HCT116 (cell line): ENCODE measurements around the gene GUCY2C. TPM values are rescaled to one million over a fixed set of nuclear protein-coding genes. Genes with fewer than 3 reads are reported as not detected.

ENCODE experiments used
- ATAC-seq: fragments of 200-7000 bp; cut with Tn5 transposase; 2 replicates; pipeline ENCODE4 v1.9.1; 2020; ENCODE audit warnings: mild to moderate bottlenecking, moderate library complexity
- BruUV-seq: library from RNA; stranded (reverse); fragments of 400-500 nt; replicated peaks from 2 replicates; lab custom pipeline; 2021; lab: Mats Ljungman, UMichigan
- CTCF ChIA-PET: fragments of 300-600 bp; sonication (Branson Sonifier 250); formaldehyde crosslinking; loops from one replicate; lab custom pipeline; 2021; ENCODE audit warnings: antibody characterized with exemption; lab: Charles Lee
- POLR2A ChIA-PET: fragments of 300-600, 350-600 bp; sonication (Branson Sonifier 250); formaldehyde crosslinking; loops from one replicate; lab custom pipeline; 2021; ENCODE audit warnings: antibody characterized with exemption; lab: Charles Lee
- RAD21 ChIA-PET, 2 experiments: fragments of 300-600 bp; sonication (Branson Sonifier 250); formaldehyde crosslinking; loops; one replicate each; lab custom pipeline; 2023; ENCODE audit warnings: low total read pairs in 2 of 2; ENCODE audit not compliant: uncharacterized antibody in 2 of 2, unreplicated experiment in 2 of 2, low non-redundant PET in 1 of 2; lab: Charles Lee
- DNase-seq: peaks from one replicate; pipeline ENCODE4 v3.0.0-alpha.2; 2010; ENCODE audit warnings: low read depth, low spot score
- H2AFZ ChIP-seq: fragments of 200-600 bp; shearing (Covaris generic), sonication (generic); 2 replicates; pipeline ENCODE4 v1.6.1; 2017; ENCODE audit warnings: low read depth, mixed run types, mixed read lengths, antibody characterized with exemption, low read length; ENCODE audit not compliant: poor library complexity, severe bottlenecking
- H3K27ac ChIP-seq: 2 replicates; pipeline ENCODE4 v1.5.1; 2012; ENCODE audit warnings: low read depth, low read length
- H3K27me3 ChIP-seq: fragments of 200-600 bp; sonication (generic); 2 replicates; pipeline ENCODE4 v1.6.1; 2016; ENCODE audit warnings: mixed run types, low read length, mixed read lengths; ENCODE audit not compliant: insufficient read depth
- H3K36me3 ChIP-seq, 2 experiments: fragments of 200-500 bp in 1 of 2; fragments of 200-600 bp in 1 of 2; sonication (Bioruptor generic) in 1 of 2; sonication (generic) in 1 of 2; 2 replicates each; pipeline versions ENCODE4 v1.5.1 to v1.6.1; 2014 to 2016; ENCODE audit warnings: low read length in 2 of 2, inconsistent platforms in 1 of 2, mixed read lengths in 1 of 2, mixed run types in 1 of 2; ENCODE audit not compliant: insufficient read depth in 2 of 2, control insufficient read depth in 1 of 2
- H3K4me1 ChIP-seq, 2 experiments: fragments of 200-600 bp in 1 of 2; sonication (generic) in 1 of 2; 2 replicates each; pipeline versions ENCODE4 v1.5.1 to v1.6.1; 2012 to 2017; ENCODE audit warnings: low read length in 2 of 2, inconsistent platforms in 1 of 2, mild to moderate bottlenecking in 1 of 2, mixed read lengths in 1 of 2, mixed run types in 1 of 2, moderate library complexity in 1 of 2; ENCODE audit not compliant: insufficient read depth in 2 of 2, control insufficient read depth in 1 of 2
- H3K4me2 ChIP-seq: fragments of 200-600 bp; sonication (generic); 2 replicates; pipeline ENCODE4 v1.6.1; 2017; ENCODE audit warnings: mixed run types, low read length, mixed read lengths
- H3K4me3 ChIP-seq, 2 experiments: fragments of 200-600 bp in 1 of 2; sonication (generic) in 1 of 2; replicated peaks in 1 of 2; 2 replicates each; pipeline ENCODE4 v1.5.1; 2011 to 2016; ENCODE audit warnings: low read length in 2 of 2, control low read depth in 1 of 2, low read depth in 1 of 2, mild to moderate bottlenecking in 1 of 2, mixed read lengths in 1 of 2, mixed run types in 1 of 2
- H3K79me2 ChIP-seq: fragments of 200-600 bp; sonication (generic); 2 replicates; pipeline ENCODE4 v1.6.1; 2017; ENCODE audit warnings: mild to moderate bottlenecking, mixed run types, low read length, moderate library complexity, mixed read lengths; ENCODE audit not compliant: insufficient read depth
- H3K9ac ChIP-seq: fragments of 200-600 bp; sonication (generic); 2 replicates; pipeline ENCODE4 v1.6.1; 2016; ENCODE audit warnings: low read length, mixed read lengths
- H3K9me2 ChIP-seq: fragments of 200-600 bp; sonication (generic), shearing (Covaris generic); 2 replicates; pipeline ENCODE4 v1.6.1; 2017; ENCODE audit warnings: mixed run types, mild to moderate bottlenecking, moderate library complexity; ENCODE audit not compliant: insufficient read depth
- H3K9me3 ChIP-seq, 2 experiments: fragments of 200-500 bp in 1 of 2; fragments of 200-600 bp in 1 of 2; sonication (Bioruptor generic) in 1 of 2; sonication (generic) in 1 of 2; 2 replicates each; pipeline ENCODE4 v1.6.1; 2014 to 2017; ENCODE audit warnings: low read length in 2 of 2, mixed read lengths in 2 of 2, inconsistent platforms in 1 of 2, low read depth in 1 of 2, mild to moderate bottlenecking in 1 of 2, mixed run types in 1 of 2, moderate library complexity in 1 of 2; ENCODE audit not compliant: control insufficient read depth in 1 of 2, insufficient read depth in 1 of 2
- H4K20me1 ChIP-seq: fragments of 200-600 bp; sonication (generic), shearing (Covaris generic); 2 replicates; pipeline ENCODE4 v1.6.1; 2017; ENCODE audit warnings: mixed run types, mild to moderate bottlenecking, moderate library complexity; ENCODE audit not compliant: insufficient read depth
- EGR1 ChIP-seq: IDR thresholded peaks from 2 replicates; pipeline ENCODE4 v1.6.1; 2012; ENCODE audit warnings: low read depth
- ELF1 ChIP-seq: IDR thresholded peaks from 2 replicates; pipeline ENCODE4 v1.6.1; 2012; ENCODE audit warnings: low read depth, borderline replicate concordance
- EZH2 ChIP-seq: fragments of 200-600 bp; sonication (generic); IDR thresholded peaks from 2 replicates; pipeline ENCODE4 v1.6.1; 2017; ENCODE audit warnings: antibody characterized with exemption, mixed run types
- EZH2phosphoT487 ChIP-seq: fragments of 200-600 bp; IDR thresholded peaks from 2 replicates; pipeline ENCODE4 v1.6.1; 2018; ENCODE audit warnings: antibody characterized with exemption, borderline replicate concordance
- FOSL1 ChIP-seq: IDR thresholded peaks from 2 replicates; pipeline ENCODE4 v1.6.1; 2012; ENCODE audit warnings: low read depth
- MAX ChIP-seq: IDR thresholded peaks from 2 replicates; pipeline ENCODE4 v1.6.1; 2012
- RAD21 ChIP-seq: IDR thresholded peaks from 2 replicates; pipeline ENCODE4 v1.6.1; 2012; ENCODE audit warnings: low read depth, mild to moderate bottlenecking
- REST ChIP-seq: IDR thresholded peaks from 2 replicates; pipeline ENCODE4 v1.6.1; 2012; ENCODE audit warnings: low read depth
- SRF ChIP-seq: IDR thresholded peaks from 2 replicates; pipeline ENCODE4 v1.6.1; 2012; ENCODE audit warnings: low read depth
- TCF7L2 ChIP-seq: IDR thresholded peaks from 2 replicates; pipeline ENCODE4 v1.7.0; 2011; ENCODE audit warnings: borderline replicate concordance, inconsistent platforms; ENCODE audit not compliant: insufficient read depth, insufficient read length; ENCODE audit errors: extremely low read depth
- YY1 ChIP-seq: IDR thresholded peaks from 2 replicates; pipeline ENCODE4 v1.6.1; 2011; ENCODE audit warnings: low read length, low read depth, moderate library complexity, mild to moderate bottlenecking; ENCODE audit not compliant: insufficient replicate concordance; ENCODE audit errors: extremely low read depth
- ZFX ChIP-seq: fragments of 450-650 bp; IDR thresholded peaks from 2 replicates; pipeline ENCODE4 v1.6.1; 2017
- intact Hi-C: fragments of 100-400 bp; cut with micrococcal nuclease; formaldehyde crosslinking; loops from 2 replicates; pipeline ENCODE4 v1.10.0; 2022
- total RNA-seq: library from RNA; stranded (reverse); gene quantifications from one replicate; pipeline ENCODE4 v1.2.1, GENCODE V29; 2021; ENCODE audit not compliant: unreplicated experiment

Gene GUCY2C
- total RNA-seq, 1 experiment from 2014 or later, result not detected

GRCh38 chr12:14731821-14732220 is 35.4 kb upstream of the GUCY2C start:
- H3K27me3 ChIP-seq, result no peaks in the 10 kb centered on the region
- no peak for TF ChIP-seq TCF7L2
- TF ChIP-seq RAD21, result no peak
- no peak for TF ChIP-seq EZH2phosphoT487
- TF ChIP-seq EGR1, result no peak
- TF ChIP-seq EZH2, result no peak
- no peak for TF ChIP-seq YY1
- TF ChIP-seq MAX, result no peak
- no peak for TF ChIP-seq REST
- TF ChIP-seq ELF1, result no peak
- TF ChIP-seq SRF, result no peak
- TF ChIP-seq FOSL1, result no peak
- TF ChIP-seq ZFX, result no peak
- H3K4me3 ChIP-seq, result no peak overlapping the region
- ChIA-PET CTCF (no interaction called here), POLR2A (no interaction called here), RAD21 (no interaction called here)
- no peak overlapping the region for H3K27ac ChIP-seq
- intact Hi-C loops, result no loop called here
- H3K9me3 ChIP-seq, result peaks cover 0 to 4% of the 10 kb centered on the region in 2 experiments; a peak in 1 of 4 replicates
- no peaks in the 10 kb centered on the region for H3K4me1 ChIP-seq
- H2AFZ ChIP-seq, result no peak overlapping the region
- no peaks in the 10 kb centered on the region for H3K36me3 ChIP-seq
- H3K9me2 ChIP-seq, result no peaks in the 10 kb centered on the region; the same call in 1 of the 2 replicates
- no peak for ATAC-seq
- DNase-seq, result no peak
- H3K79me2 ChIP-seq, result no peaks in the 10 kb centered on the region
- BruUV-seq, result no TSS peak
- no peak overlapping the region for H3K9ac ChIP-seq
- no peaks in the 10 kb centered on the region for H4K20me1 ChIP-seq
- H3K4me2 ChIP-seq, result no peak overlapping the region
